ENCODE data around the gene RNASE12. TPM values are rescaled to one million over a fixed set of nuclear protein-coding genes. Genes with fewer than 3 reads are reported as not detected.
"Not testable (repeated sequence)": the region's sequence is repeated elsewhere in the genome, so short reads cannot be mapped to it uniquely, and the experiment has no call there.

The RNASE12 gene
- polyA plus RNA-seq, 1 donor from 2014 or later: not detected

DNA sequence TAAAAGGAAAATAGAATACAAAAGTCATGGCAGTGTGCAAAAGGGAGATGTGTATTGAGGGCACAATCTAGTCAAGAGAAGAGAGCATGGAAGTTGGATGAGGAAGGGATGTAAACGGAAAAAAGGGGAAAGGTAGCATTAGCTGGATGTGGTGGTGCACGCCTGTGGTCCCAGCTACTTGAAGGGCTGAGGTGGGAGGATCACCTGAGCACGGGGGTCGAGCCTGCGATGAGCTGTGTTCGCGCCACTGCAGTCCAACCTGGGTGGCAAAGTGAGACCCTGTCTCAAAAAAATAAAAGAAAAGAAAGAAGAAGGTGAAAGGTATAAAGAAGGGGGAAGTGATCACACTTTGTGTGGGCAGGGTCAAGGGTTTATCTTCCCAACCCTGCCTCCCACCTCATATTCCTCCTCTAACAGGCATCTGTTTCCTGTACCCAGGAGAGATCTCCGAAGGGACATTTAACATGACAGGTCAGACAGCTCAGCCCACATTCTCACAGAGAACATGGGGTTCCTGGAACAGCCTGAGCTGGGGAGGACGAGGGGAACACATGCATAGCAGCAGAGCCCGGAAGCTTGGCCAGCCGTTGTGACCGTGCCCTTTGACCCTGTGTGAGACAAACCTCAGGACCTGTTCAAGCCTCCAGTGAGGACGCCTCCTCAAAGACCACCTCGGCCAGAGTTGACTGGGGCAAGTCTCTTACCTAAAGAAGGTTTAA lies 12.2 kb downstream of the RNASE12 start:
- Histone ChIP-seq H3K79me2 (replicated peaks; ENCODE audit: insufficient read depth, low read length) (no peaks in the 10 kb centered on the region), H3K4me3 (ENCODE audit: low read length) (no peak overlapping the region)

DNA sequence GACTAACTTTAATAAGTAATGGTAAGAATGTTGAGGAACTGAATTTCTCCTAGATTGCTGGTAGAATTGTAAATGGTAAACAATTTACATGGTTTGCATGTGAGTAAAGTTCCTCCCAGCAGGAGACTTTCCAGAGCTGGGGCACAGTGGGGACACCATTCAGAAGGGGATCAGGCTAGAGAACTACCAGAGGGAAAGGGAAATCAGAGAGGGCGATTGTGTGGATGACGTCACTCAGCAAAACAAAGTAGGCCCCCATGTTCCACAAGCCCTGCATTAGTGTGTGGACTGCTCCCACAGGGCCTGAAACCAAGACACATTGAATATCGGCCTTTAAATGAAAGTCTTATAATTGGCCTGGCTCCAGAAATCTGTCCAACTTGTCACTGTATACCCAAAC lies 12.9 kb downstream of the RNASE12 start:
- H3K9me3 ChIP-seq (ENCODE audit: low read length): no peaks in the 10 kb centered on the region
- H3K27me3 ChIP-seq (ENCODE audit: insufficient read depth, low read depth, low read length): no peaks in the 10 kb centered on the region
- no peak overlapping the region for H3K9ac ChIP-seq (ENCODE audit: low read length)
- no peak overlapping the region for H3K4me2 ChIP-seq (ENCODE audit: low read length)
- H3F3A ChIP-seq (ENCODE audit: insufficient read depth, low read length, poor library complexity, severe bottlenecking): no peaks in the 10 kb centered on the region
- no peak overlapping the region for H2AFZ ChIP-seq (ENCODE audit: low read depth, low read length)
- H4K20me1 ChIP-seq (ENCODE audit: insufficient read depth): no peaks in the 10 kb centered on the region
- no peaks in the 10 kb centered on the region for H3K79me2 ChIP-seq (replicated peaks; ENCODE audit: insufficient read depth, low read length)
- no peak overlapping the region for H3K27ac ChIP-seq (ENCODE audit: low read length)
- TF ChIP-seq EP300 (conservative IDR thresholded peaks at IDR 0.05; ENCODE audit: poor library complexity, severe bottlenecking) (no peak), POLR2AphosphoS5 (IDR thresholded peaks at IDR 0.05) (no peak), SMC3 (conservative IDR thresholded peaks at IDR 0.05; ENCODE audit: poor library complexity) (no peak), RAD21 (conservative IDR thresholded peaks at IDR 0.05) (no peak), TAF1 (IDR thresholded peaks at IDR 0.05; ENCODE audit: low read depth) (no peak)
- TF ChIP-seq, protein P1, sequence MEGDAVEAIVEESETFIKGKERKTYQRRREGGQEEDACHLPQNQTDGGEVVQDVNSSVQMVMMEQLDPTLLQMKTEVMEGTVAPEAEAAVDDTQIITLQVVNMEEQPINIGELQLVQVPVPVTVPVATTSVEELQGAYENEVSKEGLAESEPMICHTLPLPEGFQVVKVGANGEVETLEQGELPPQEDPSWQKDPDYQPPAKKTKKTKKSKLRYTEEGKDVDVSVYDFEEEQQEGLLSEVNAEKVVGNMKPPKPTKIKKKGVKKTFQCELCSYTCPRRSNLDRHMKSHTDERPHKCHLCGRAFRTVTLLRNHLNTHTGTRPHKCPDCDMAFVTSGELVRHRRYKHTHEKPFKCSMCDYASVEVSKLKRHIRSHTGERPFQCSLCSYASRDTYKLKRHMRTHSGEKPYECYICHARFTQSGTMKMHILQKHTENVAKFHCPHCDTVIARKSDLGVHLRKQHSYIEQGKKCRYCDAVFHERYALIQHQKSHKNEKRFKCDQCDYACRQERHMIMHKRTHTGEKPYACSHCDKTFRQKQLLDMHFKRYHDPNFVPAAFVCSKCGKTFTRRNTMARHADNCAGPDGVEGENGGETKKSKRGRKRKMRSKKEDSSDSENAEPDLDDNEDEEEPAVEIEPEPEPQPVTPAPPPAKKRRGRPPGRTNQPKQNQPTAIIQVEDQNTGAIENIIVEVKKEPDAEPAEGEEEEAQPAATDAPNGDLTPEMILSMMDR (IDR thresholded peaks at IDR 0.05; ENCODE audit: poor library complexity, severe bottlenecking): no peak
- TF ChIP-seq, protein P2, sequence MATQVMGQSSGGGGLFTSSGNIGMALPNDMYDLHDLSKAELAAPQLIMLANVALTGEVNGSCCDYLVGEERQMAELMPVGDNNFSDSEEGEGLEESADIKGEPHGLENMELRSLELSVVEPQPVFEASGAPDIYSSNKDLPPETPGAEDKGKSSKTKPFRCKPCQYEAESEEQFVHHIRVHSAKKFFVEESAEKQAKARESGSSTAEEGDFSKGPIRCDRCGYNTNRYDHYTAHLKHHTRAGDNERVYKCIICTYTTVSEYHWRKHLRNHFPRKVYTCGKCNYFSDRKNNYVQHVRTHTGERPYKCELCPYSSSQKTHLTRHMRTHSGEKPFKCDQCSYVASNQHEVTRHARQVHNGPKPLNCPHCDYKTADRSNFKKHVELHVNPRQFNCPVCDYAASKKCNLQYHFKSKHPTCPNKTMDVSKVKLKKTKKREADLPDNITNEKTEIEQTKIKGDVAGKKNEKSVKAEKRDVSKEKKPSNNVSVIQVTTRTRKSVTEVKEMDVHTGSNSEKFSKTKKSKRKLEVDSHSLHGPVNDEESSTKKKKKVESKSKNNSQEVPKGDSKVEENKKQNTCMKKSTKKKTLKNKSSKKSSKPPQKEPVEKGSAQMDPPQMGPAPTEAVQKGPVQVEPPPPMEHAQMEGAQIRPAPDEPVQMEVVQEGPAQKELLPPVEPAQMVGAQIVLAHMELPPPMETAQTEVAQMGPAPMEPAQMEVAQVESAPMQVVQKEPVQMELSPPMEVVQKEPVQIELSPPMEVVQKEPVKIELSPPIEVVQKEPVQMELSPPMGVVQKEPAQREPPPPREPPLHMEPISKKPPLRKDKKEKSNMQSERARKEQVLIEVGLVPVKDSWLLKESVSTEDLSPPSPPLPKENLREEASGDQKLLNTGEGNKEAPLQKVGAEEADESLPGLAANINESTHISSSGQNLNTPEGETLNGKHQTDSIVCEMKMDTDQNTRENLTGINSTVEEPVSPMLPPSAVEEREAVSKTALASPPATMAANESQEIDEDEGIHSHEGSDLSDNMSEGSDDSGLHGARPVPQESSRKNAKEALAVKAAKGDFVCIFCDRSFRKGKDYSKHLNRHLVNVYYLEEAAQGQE (IDR thresholded peaks at IDR 0.05; ENCODE audit: borderline replicate concordance): no peak
- no peaks in the 10 kb centered on the region for H3K36me3 ChIP-seq (ENCODE audit: insufficient read depth, low read length)
- no peaks in the 10 kb centered on the region for H3K9me2 ChIP-seq (ENCODE audit: insufficient read depth, low read length)
- no peak overlapping the region for H3K4me3 ChIP-seq (ENCODE audit: low read length)

More for the DNA sequence above, 12.2 kb downstream of the RNASE12 start:
- H3K9me2 ChIP-seq (ENCODE audit: insufficient read depth, low read length): no peaks in the 10 kb centered on the region
- no peak for TF ChIP-seq POLR2AphosphoS5 (IDR thresholded peaks at IDR 0.05)
- TF ChIP-seq EZH2 (IDR thresholded peaks at IDR 0.05; ENCODE audit: borderline replicate concordance, insufficient read depth, low read length, poor library complexity, severe bottlenecking): no peak
- TF ChIP-seq SMC3 (conservative IDR thresholded peaks at IDR 0.05; ENCODE audit: poor library complexity): no peak
- TF ChIP-seq EP300 (conservative IDR thresholded peaks at IDR 0.05; ENCODE audit: poor library complexity, severe bottlenecking): no peak
- TF ChIP-seq, protein P2 (IDR thresholded peaks at IDR 0.05; ENCODE audit: borderline replicate concordance): no peak
- no peak for TF ChIP-seq RAD21 (conservative IDR thresholded peaks at IDR 0.05)
- TF ChIP-seq, protein P1 (IDR thresholded peaks at IDR 0.05; ENCODE audit: poor library complexity, severe bottlenecking): no peak
- TF ChIP-seq MXI1 (conservative IDR thresholded peaks at IDR 0.05; ENCODE audit: poor library complexity, severe bottlenecking): no peak
- H3K27me3 ChIP-seq (ENCODE audit: insufficient read depth, low read depth, low read length): no peaks in the 10 kb centered on the region
- H2AFZ ChIP-seq (ENCODE audit: low read depth, low read length): no peak overlapping the region
- H3K4me2 ChIP-seq (ENCODE audit: low read length): no peak overlapping the region
- no peaks in the 10 kb centered on the region for H4K20me1 ChIP-seq (ENCODE audit: insufficient read depth)
- no peaks in the 10 kb centered on the region for H3K36me3 ChIP-seq (ENCODE audit: insufficient read depth, low read length)
- no peaks in the 10 kb centered on the region for H3F3A ChIP-seq (ENCODE audit: insufficient read depth, low read length, poor library complexity, severe bottlenecking)
- H3K9me3 ChIP-seq (ENCODE audit: low read length): no peaks in the 10 kb centered on the region
- H3K27ac ChIP-seq (ENCODE audit: low read length): no peak overlapping the region
- no peak overlapping the region for H3K9ac ChIP-seq (ENCODE audit: low read length)

DNA sequence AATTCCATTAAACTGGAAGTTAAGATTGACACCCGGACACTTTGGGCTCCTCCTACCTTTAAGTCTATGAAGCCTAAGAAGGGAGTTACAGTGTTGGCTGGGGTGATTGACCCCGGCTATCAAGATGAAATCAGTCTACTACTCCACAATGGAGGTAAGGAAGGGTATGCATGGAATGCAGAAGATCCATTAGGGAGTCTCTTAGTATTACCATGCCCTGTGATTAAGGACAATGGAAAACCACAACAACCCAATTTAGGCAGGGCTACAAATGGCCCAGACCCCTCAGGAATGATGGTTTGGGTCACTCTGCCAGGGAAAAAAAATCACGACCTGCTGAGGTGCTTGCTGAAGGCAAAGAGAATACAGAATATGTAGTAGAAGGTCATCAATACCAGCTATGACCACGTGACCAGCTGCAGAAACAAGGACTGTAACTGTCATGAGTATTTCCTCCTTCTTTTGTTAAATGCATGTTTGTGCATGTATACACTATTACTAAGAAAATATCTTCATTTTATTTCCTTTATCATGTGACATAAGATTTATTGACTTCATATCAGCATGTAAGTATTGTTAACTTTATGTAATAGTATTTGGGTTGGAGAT lies 18.7 kb downstream of the RNASE12 start:
- not testable (repeated sequence) for H3K27me3 ChIP-seq (ENCODE audit: insufficient read depth, low read depth, low read length); H3K36me3 ChIP-seq (ENCODE audit: insufficient read depth, low read length); H3K9ac ChIP-seq (ENCODE audit: low read length); H3K79me2 ChIP-seq (replicated peaks; ENCODE audit: insufficient read depth, low read length); H3K4me2 ChIP-seq (ENCODE audit: low read length); H3K27ac ChIP-seq (ENCODE audit: low read length); H4K20me1 ChIP-seq (ENCODE audit: insufficient read depth); H3F3A ChIP-seq (ENCODE audit: insufficient read depth, low read length, poor library complexity, severe bottlenecking); H2AFZ ChIP-seq (ENCODE audit: low read depth, low read length); H3K9me3 ChIP-seq (ENCODE audit: low read length); H3K9me2 ChIP-seq (ENCODE audit: insufficient read depth, low read length); H3K4me3 ChIP-seq (ENCODE audit: low read length)
